ENCODE results near the gene SGCD. TPM values are rescaled to one million over a fixed set of nuclear protein-coding genes. Genes with fewer than 3 reads are reported as not detected.

Gene SGCD
- total RNA-seq: 0.25 and 0.33 TPM in 2 replicates
- long read RNA-seq, partial matches to known transcripts: 0 of 3 reads
- long read RNA-seq, other reads (novel, unspliced or antisense): 2 of 3 reads

DNA sequence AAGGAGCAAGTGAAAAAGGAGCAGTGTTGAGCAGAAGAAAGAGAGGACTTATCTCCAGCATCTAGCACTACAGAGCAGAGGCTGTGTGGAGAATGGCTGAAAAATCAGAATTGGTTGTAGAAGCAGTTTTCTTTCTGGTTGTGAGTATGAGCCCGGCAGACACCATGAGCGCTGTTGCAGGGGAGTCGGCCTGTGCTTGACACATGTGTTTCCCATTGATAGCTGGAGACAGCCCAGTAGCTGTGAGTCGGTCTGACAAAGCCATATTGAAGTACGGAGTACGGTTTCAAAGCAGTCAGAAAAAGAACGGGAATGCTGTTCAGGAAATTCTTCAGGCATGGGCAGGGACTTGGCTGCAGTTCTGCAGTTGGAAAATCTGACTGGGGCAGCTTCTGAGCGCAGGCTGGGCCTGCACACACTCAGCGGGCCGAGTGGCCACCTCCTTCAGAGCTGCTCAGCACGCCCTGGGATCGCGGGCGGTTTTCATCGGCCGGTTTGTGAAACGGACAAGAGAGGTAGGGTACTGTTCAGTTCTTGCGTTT lies at the start of gene SGCD:
TSS of gene SGCD (plus strand) at position 447 of the 542 bp plus-strand sequence.
- TF ChIP-seq, protein P1, sequence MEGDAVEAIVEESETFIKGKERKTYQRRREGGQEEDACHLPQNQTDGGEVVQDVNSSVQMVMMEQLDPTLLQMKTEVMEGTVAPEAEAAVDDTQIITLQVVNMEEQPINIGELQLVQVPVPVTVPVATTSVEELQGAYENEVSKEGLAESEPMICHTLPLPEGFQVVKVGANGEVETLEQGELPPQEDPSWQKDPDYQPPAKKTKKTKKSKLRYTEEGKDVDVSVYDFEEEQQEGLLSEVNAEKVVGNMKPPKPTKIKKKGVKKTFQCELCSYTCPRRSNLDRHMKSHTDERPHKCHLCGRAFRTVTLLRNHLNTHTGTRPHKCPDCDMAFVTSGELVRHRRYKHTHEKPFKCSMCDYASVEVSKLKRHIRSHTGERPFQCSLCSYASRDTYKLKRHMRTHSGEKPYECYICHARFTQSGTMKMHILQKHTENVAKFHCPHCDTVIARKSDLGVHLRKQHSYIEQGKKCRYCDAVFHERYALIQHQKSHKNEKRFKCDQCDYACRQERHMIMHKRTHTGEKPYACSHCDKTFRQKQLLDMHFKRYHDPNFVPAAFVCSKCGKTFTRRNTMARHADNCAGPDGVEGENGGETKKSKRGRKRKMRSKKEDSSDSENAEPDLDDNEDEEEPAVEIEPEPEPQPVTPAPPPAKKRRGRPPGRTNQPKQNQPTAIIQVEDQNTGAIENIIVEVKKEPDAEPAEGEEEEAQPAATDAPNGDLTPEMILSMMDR (conservative IDR thresholded peaks at IDR 0.05): no peak
- H3K9me3 Mint-ChIP-seq: no peaks in the 10 kb centered on the region
- no peak within 1 kb of the TSS for H3K4me3 Mint-ChIP-seq
- H3K4me1 Mint-ChIP-seq: peaks cover 4% of the 10 kb centered on the region
- peaks cover 27% of the 10 kb centered on the region for H3K27me3 Mint-ChIP-seq (ENCODE audit: low read depth)
- DNase-seq (ENCODE audit: low read depth, low spot score): no peak
- no peak within 1 kb of the TSS for H3K27ac Mint-ChIP-seq (ENCODE audit: unreplicated experiment)
- H3K36me3 Mint-ChIP-seq (ENCODE audit: low read depth): no peaks in the 10 kb centered on the region

DNA sequence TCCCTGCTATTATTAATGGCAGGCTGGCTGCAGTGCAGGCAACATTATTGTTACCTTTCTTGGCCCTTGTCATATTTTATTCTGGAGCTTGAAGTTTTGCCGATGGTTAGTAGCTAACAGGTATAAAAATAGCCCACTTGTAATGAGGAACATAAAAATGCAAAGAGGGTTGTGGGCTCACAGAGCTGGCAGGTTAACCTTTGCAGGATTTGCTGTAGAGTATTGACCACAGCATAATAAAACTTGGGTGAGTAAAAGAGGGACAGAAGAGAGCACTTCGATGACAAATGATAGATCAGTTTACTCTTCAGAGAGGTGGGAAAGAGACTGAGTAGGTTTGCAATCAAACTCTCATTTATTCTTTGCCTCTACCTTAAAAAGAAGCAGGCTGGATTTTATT lies 49.7 kb upstream of the SGCD start:
- no peak overlapping the region for H3K27ac Mint-ChIP-seq (ENCODE audit: unreplicated experiment)
- peaks cover 4% of the 10 kb centered on the region for H3K4me1 Mint-ChIP-seq
- no peaks in the 10 kb centered on the region for H3K9me3 Mint-ChIP-seq
- TF ChIP-seq, protein P1 (conservative IDR thresholded peaks at IDR 0.05): no peak
- H3K27me3 Mint-ChIP-seq (ENCODE audit: low read depth): peaks cover 6% of the 10 kb centered on the region
- no peaks in the 10 kb centered on the region for H3K36me3 Mint-ChIP-seq (ENCODE audit: low read depth)
- H3K4me3 Mint-ChIP-seq: no peak overlapping the region
- DNase-seq (ENCODE audit: low read depth, low spot score): no peak

DNA sequence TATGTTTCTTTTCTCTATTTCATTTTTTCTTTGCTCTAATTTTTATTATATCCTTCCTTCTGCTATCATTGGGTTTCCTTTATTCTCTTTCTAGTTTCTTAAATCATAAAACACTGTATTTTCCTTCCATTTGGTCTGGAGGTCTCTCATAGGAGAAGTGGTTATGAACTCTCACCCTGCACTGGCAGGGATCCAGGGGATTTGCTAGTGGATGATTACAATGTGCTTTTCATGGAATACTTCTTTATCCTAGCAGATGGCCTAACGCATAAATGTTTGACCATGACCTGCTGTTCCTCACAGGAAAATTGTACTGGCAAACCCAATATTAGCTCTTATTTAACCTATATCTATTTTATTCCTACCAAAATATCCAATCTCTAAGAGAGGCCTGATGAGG lies 31.5 kb upstream of the SGCD start:
- H3K9me3 Mint-ChIP-seq: peaks cover 3% of the 10 kb centered on the region
- no peak for DNase-seq (ENCODE audit: low read depth, low spot score)
- no peaks in the 10 kb centered on the region for H3K27me3 Mint-ChIP-seq (ENCODE audit: low read depth)
- no peaks in the 10 kb centered on the region for H3K36me3 Mint-ChIP-seq (ENCODE audit: low read depth)
- H3K4me3 Mint-ChIP-seq: no peak overlapping the region
- TF ChIP-seq, protein P1 (conservative IDR thresholded peaks at IDR 0.05): no peak
- H3K27ac Mint-ChIP-seq (ENCODE audit: unreplicated experiment): no peak overlapping the region
- no peaks in the 10 kb centered on the region for H3K4me1 Mint-ChIP-seq

DNA sequence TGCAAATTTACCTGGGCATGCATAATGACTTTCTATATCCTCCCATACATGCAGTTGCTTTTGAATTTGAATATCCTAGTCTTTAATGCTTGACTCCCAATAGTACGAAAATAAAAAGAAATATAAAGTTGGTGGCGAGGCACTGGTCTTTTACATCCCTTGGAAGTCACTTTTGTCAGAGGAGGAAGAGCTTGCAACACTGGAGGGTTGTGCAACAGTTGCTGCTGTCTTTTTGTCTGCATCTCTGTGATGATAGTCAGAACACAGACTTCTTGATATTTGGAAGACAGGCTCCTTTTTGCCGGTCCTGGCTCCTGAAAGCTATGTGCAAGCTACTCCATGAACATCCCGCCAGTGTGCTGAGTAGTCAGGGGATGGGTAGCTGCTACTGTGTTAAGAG lies 16.8 kb upstream of the SGCD start:
- H3K36me3 Mint-ChIP-seq (ENCODE audit: low read depth): peaks cover 5% of the 10 kb centered on the region
- H3K4me1 Mint-ChIP-seq: no peaks in the 10 kb centered on the region
- TF ChIP-seq, protein P1 (conservative IDR thresholded peaks at IDR 0.05): no peak
- no peak for DNase-seq (ENCODE audit: low read depth, low spot score)
- peaks cover 12% of the 10 kb centered on the region for H3K9me3 Mint-ChIP-seq
- peaks cover 2% of the 10 kb centered on the region for H3K27me3 Mint-ChIP-seq (ENCODE audit: low read depth)
- H3K27ac Mint-ChIP-seq (ENCODE audit: unreplicated experiment): no peak overlapping the region
- no peak overlapping the region for H3K4me3 Mint-ChIP-seq

DNA sequence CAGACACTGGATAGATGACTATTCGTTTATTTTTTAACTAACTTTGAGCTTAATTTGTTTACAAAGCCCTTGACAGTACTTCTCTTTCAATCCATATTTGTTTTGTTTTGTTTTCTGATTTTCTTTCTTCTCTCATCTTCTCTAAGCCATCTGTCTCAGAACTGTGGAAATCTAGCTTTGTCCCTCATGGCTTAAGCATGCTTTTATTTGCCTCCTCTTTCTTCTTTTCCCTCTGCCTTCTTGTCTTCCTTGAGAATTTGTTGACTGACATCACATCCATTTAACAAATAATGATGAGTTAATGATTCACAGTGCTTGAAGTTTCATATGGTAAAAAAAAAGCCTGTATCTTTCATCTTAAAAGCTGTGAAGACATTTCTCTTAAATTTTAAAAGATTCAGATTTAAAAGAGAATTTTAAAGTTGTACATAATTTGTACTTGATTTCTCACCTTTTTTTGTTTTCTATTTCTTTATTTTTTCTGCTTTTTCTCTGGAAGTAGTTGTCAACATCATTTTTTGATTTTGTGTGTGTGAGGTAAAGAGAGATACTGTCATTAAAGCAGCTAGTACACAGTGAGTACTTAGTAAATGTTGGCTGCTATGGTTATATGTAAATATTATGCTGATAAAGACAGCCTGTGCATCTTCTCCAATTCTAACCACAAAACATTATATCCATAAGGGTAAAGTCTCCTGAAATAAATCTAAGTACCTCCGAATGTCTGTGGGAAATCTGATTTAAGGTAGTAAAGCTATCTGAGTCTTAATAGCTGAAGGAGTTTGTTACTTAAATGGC lies 13.9 kb upstream of the SGCD start:
- DNase-seq (ENCODE audit: low read depth, low spot score): no peak
- Mint-ChIP-seq H3K27me3 (ENCODE audit: low read depth) (peaks cover 2% of the 10 kb centered on the region), H3K27ac (ENCODE audit: unreplicated experiment) (no peak overlapping the region), H3K36me3 (ENCODE audit: low read depth) (peaks cover 3% of the 10 kb centered on the region), H3K4me3 (no peak overlapping the region), H3K9me3 (peaks cover 4% of the 10 kb centered on the region), H3K4me1 (no peaks in the 10 kb centered on the region)
- TF ChIP-seq, protein P1 (conservative IDR thresholded peaks at IDR 0.05): no peak
